Astrocyte (in vitro differentiated cells and primary cell): ENCODE measurements around the gene EAPP.

Experiments used
- CTCF ChIP-seq: IDR thresholded peaks from 2 replicates; pipeline ENCODE4 v1.5.1; 2011; ENCODE audit warnings: low read depth, mild to moderate bottlenecking, inconsistent platforms, low read length, moderate library complexity; ENCODE audit not compliant: insufficient read depth
- EZH2 ChIP-seq: IDR thresholded peaks from 2 replicates; pipeline ENCODE4 v1.6.1; 2012; ENCODE audit warnings: mild to moderate bottlenecking, low read length, inconsistent platforms; ENCODE audit not compliant: insufficient read depth

GRCh38 chr14:34548472-34548981 lies 9.0 kb upstream of the EAPP start:
- TF ChIP-seq CTCF (no peak), EZH2 (no peak)
